ENCODE results near the gene PRICKLE2.

PRICKLE2 gene

GRCh38 chr3:64133987-64134386, 91.3 kb downstream of the PRICKLE2 start:
- no peak for DNase-seq (ENCODE audit: low read depth, low spot score)

GRCh38 chr3:64133272-64133671, 92.0 kb downstream of the PRICKLE2 start:
- DNase-seq (ENCODE audit: low read depth, low spot score) = peak; percentile 48

- no peak for DNase-seq (ENCODE audit: low read depth, low spot score)
Measured at GRCh38 chr3:64131725-64132469, 93.4 kb downstream of the PRICKLE2 start.

GRCh38 chr3:64130436-64130835, 94.8 kb downstream of the PRICKLE2 start:
- no peak for DNase-seq (ENCODE audit: low read depth, low spot score)

GRCh38 chr3:64129581-64129980, 95.7 kb downstream of the PRICKLE2 start:
- DNase-seq (ENCODE audit: low read depth, low spot score) = no peak

GRCh38 chr3:64129106-64129505, 96.2 kb downstream of the PRICKLE2 start:
- no peak for DNase-seq (ENCODE audit: low read depth, low spot score)

- no peak for DNase-seq (ENCODE audit: low read depth, low spot score)
Measured at GRCh38 chr3:64125561-64125960, 99.7 kb downstream of the PRICKLE2 start.

- no peak for DNase-seq (ENCODE audit: low read depth, low spot score)
Measured at GRCh38 chr3:64123931-64124330, 101.3 kb downstream of the PRICKLE2 start.

- DNase-seq (ENCODE audit: low read depth, low spot score) = no peak
Measured at GRCh38 chr3:64122476-64122875, 102.8 kb downstream of the PRICKLE2 start.

- no peak for DNase-seq (ENCODE audit: low read depth, low spot score)
Measured at GRCh38 chr3:64121750-64122311, 103.4 kb downstream of the PRICKLE2 start.

- DNase-seq (ENCODE audit: low read depth, low spot score) = no peak
Measured at GRCh38 chr3:64120876-64121275, 104.4 kb downstream of the PRICKLE2 start.

- DNase-seq (ENCODE audit: low read depth, low spot score) = no peak
Measured at GRCh38 chr3:64117483-64117882, 107.8 kb downstream of the PRICKLE2 start.

- DNase-seq (ENCODE audit: low read depth, low spot score) = no peak
Measured at GRCh38 chr3:64114651-64115050, 110.6 kb downstream of the PRICKLE2 start.

GRCh38 chr3:64111872-64112271, 113.4 kb downstream of the PRICKLE2 start:
- no peak for DNase-seq (ENCODE audit: low read depth, low spot score)

- DNase-seq (ENCODE audit: low read depth, low spot score) = no peak
Measured at GRCh38 chr3:64111083-64111482, 114.2 kb downstream of the PRICKLE2 start.

GRCh38 chr3:64110071-64110470, 115.2 kb downstream of the PRICKLE2 start:
- no peak for DNase-seq (ENCODE audit: low read depth, low spot score)

- DNase-seq (ENCODE audit: low read depth, low spot score) = peak; percentile 89
Measured at GRCh38 chr3:64109438-64109837, 115.8 kb downstream of the PRICKLE2 start.

GRCh38 chr3:64108784-64109317, 116.4 kb downstream of the PRICKLE2 start:
- peak; percentile 63 for DNase-seq (ENCODE audit: low read depth, low spot score)

- no peak for DNase-seq (ENCODE audit: low read depth, low spot score)
Measured at GRCh38 chr3:64108231-64108630, 117.0 kb downstream of the PRICKLE2 start.

- DNase-seq (ENCODE audit: low read depth, low spot score) = no peak
Measured at GRCh38 chr3:64107190-64107589, 118.1 kb downstream of the PRICKLE2 start.

GRCh38 chr3:64105816-64106215, 119.5 kb downstream of the PRICKLE2 start:
- no peak for DNase-seq (ENCODE audit: low read depth, low spot score)

GRCh38 chr3:64104691-64105111, 120.6 kb downstream of the PRICKLE2 start:
- no peak for DNase-seq (ENCODE audit: low read depth, low spot score)

GRCh38 chr3:64104006-64104405, 121.3 kb downstream of the PRICKLE2 start:
- no peak for DNase-seq (ENCODE audit: low read depth, low spot score)

Data from ELF-1 (cell line).